ENCODE results near the gene CITED2.

DNA sequence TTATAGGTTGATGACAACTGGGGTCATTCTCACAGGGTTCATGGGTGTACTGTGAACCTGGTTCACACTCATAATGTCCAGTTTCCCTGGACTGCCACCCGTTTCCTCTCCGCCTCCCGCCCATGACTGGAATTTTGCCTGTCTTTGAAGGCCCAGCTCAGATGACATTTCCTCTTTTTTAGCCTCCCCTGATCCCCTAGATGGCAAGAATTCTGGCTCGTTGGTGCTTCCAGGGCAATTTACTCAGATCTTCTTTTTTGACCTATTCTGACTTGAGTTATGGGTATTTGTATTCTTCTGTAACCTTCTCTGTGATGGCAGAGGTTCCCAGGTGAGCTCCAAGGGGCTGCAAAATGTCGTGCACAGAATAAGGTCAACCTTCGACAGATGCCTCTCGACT lies 5.7 kb upstream of the CITED2 start:
- TF ChIP-seq, protein P1, sequence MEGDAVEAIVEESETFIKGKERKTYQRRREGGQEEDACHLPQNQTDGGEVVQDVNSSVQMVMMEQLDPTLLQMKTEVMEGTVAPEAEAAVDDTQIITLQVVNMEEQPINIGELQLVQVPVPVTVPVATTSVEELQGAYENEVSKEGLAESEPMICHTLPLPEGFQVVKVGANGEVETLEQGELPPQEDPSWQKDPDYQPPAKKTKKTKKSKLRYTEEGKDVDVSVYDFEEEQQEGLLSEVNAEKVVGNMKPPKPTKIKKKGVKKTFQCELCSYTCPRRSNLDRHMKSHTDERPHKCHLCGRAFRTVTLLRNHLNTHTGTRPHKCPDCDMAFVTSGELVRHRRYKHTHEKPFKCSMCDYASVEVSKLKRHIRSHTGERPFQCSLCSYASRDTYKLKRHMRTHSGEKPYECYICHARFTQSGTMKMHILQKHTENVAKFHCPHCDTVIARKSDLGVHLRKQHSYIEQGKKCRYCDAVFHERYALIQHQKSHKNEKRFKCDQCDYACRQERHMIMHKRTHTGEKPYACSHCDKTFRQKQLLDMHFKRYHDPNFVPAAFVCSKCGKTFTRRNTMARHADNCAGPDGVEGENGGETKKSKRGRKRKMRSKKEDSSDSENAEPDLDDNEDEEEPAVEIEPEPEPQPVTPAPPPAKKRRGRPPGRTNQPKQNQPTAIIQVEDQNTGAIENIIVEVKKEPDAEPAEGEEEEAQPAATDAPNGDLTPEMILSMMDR (IDR thresholded peaks at IDR 0.05) = no peak
- no peak for TF ChIP-seq ZFX (IDR thresholded peaks at IDR 0.05; ENCODE audit: borderline replicate concordance)
